PFSK-1 (cell line): ENCODE measurements around the gene PRPF40B.

ENCODE experiments used
- FOXP2 ChIP-seq: optimal IDR thresholded peaks from 2 replicates; pipeline ENCODE3; 2011; ENCODE audit warnings: borderline replicate concordance, control low read depth, inconsistent platforms; ENCODE audit not compliant: insufficient read depth; ENCODE audit errors: extremely low read length, extremely low read depth
- POLR2AphosphoS5 ChIP-seq: IDR thresholded peaks from 2 replicates; pipeline ENCODE4 v1.6.1; 2012; ENCODE audit warnings: low read depth, mild to moderate bottlenecking, control low read depth, low read length, moderate library complexity
- SIN3A ChIP-seq: IDR thresholded peaks from 2 replicates; pipeline ENCODE4 v1.6.1; 2012; ENCODE audit warnings: mild to moderate bottlenecking, low read length, moderate library complexity, borderline replicate concordance; ENCODE audit not compliant: insufficient read depth
- TAF1 ChIP-seq: IDR thresholded peaks from 2 replicates; pipeline ENCODE4 v1.6.1; 2012; ENCODE audit warnings: low read length, control low read depth, borderline replicate concordance; ENCODE audit not compliant: insufficient read depth
- TF ChIP-seq, protein P1 (sequence below), 2 experiments: IDR thresholded peaks; 2 replicates each; pipeline versions ENCODE4 v1.6.1 to v1.8.0; 2011 to 2012; ENCODE audit warnings: low read depth in 2 of 2, low read length in 2 of 2, control low read depth in 1 of 2, inconsistent platforms in 1 of 2, mild to moderate bottlenecking in 1 of 2, moderate library complexity in 1 of 2; ENCODE audit not compliant: insufficient read depth in 1 of 2

The PRPF40B gene

DNA sequence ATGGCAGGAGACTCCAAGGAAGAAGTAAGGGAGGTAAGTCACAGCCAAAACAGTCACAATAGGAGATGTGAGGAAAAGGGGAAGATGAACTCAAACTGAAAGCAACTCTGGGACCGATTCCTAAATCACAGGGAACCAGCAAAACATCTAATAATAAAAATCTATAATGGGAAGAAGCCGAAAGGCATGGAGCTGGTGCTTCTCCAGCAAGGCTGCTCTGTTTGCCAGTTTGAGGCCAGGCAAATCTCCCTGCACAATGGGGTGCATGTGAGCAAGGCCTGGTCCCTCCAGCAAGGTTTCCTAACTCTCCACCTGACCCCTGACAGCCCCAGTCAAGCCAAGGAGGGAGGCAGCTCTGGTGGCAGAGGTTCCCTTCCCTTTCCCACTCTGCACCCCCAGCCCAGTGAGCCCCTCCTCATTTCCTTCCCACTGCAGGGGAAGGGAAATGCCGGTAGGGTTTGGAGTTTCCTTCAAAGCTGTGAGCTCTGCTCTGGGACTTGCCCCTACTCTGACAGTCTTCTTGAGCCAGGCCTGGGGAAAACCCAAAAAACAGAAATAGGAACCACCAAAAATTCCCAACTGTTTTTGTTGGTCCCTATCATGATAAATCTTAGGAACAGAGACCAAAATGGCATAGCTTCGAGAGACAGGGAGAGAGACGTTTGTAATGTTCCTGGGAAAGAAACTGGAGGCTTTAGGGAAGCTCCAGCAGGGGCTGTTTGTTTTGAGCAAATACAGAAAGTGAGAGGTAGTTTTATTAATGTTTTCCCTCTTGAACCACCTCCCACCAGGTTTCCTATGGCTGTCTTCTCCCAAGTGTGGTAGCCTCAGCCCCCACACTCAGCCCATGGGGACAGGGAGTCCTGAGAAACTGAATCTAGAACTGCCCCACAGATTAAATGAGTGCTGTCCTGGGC, 49.2 kb downstream of the PRPF40B start:
- TF ChIP-seq, protein P1, sequence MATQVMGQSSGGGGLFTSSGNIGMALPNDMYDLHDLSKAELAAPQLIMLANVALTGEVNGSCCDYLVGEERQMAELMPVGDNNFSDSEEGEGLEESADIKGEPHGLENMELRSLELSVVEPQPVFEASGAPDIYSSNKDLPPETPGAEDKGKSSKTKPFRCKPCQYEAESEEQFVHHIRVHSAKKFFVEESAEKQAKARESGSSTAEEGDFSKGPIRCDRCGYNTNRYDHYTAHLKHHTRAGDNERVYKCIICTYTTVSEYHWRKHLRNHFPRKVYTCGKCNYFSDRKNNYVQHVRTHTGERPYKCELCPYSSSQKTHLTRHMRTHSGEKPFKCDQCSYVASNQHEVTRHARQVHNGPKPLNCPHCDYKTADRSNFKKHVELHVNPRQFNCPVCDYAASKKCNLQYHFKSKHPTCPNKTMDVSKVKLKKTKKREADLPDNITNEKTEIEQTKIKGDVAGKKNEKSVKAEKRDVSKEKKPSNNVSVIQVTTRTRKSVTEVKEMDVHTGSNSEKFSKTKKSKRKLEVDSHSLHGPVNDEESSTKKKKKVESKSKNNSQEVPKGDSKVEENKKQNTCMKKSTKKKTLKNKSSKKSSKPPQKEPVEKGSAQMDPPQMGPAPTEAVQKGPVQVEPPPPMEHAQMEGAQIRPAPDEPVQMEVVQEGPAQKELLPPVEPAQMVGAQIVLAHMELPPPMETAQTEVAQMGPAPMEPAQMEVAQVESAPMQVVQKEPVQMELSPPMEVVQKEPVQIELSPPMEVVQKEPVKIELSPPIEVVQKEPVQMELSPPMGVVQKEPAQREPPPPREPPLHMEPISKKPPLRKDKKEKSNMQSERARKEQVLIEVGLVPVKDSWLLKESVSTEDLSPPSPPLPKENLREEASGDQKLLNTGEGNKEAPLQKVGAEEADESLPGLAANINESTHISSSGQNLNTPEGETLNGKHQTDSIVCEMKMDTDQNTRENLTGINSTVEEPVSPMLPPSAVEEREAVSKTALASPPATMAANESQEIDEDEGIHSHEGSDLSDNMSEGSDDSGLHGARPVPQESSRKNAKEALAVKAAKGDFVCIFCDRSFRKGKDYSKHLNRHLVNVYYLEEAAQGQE (IDR thresholded peaks at IDR 0.05; ENCODE audit: insufficient read depth in 1 of 2, low read depth in 2 of 2, low read length in 2 of 2), result no peak
- TF ChIP-seq POLR2AphosphoS5 (no peak), TAF1 (no peak), FOXP2 (no peak), SIN3A (no peak)

DNA sequence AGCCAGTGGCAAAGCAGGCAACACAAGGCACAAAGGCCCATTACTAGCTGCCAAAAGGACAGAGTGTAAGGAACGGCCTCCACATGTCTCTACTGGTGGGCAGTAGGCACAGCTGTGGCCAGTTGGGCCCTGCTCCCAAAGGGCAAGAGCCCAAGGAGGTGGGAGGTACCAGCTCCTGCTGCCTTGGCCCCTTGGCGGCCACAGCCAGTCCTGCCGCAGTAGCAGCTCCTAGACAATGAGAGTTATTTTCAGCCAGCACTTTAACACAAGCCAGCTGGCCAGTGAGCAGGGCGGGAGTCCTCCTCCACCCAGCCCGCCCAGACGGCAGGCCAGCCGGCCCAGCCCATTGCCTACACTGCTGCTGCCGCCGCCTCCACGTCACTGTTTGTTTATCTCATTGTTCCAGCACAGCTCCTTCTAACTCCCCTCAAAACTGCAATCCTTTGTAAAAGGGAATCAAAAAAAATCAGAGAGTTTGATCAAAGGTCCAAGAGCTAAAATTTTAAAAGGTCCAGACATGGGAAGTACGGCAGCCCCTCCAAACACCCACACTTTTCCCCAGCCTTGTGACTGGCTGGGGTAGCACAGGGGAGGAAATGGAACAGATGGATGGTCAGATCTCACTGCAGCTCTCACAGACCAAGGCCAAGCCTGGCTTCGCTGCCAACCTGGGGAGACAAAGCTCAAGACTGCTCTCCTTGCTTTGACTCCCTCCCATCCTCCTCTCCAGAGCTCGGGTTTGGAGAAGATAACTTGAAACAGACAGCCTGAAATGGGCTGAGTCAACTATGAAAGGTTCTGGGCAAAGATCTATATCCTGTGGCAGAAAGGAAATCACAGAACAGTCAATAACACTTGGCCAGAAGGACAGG, 50.3 kb downstream of the PRPF40B start:
- TF ChIP-seq FOXP2 (peak; percentile 94), TAF1 (no peak), SIN3A (peak; percentile 83; the same call in 1 of the 2 replicates)

DNA sequence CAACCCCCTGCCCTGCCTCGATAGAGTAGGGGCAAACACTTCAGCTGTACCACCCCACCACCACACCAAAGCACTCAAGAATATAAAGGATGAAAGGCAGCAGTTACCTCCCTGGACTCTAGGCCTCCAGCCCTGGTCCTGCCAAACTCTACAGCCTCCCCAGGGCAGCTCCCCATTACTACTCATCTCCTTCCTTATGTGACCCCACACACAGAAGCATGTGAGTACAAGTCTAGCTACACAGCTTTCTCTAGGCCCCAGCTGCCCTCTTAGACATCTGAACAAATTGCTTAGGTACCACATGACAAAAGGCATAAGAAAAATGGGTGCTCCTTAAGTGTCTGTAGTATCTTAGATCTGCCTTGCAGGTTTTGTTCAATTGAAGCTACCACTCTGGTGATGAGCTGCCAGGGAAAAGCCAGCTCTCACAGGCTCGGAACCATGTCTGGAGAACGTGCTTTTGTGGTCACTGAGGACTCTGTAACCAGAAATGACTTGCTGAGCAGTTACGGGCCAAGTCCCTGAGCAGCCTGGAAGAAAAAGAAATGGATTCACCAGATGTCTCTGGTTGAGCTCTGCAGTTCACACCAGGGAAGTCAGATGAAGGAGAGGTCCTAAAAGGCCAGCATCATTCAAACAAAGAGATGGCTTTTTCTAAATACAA, 51.1 kb downstream of the PRPF40B start:
- TF ChIP-seq, protein P1 (IDR thresholded peaks at IDR 0.05; ENCODE audit: insufficient read depth in 1 of 2, low read depth in 2 of 2, low read length in 2 of 2), result no peak
- TF ChIP-seq FOXP2 (no peak), TAF1 (no peak), POLR2AphosphoS5 (no peak), SIN3A (no peak)

DNA sequence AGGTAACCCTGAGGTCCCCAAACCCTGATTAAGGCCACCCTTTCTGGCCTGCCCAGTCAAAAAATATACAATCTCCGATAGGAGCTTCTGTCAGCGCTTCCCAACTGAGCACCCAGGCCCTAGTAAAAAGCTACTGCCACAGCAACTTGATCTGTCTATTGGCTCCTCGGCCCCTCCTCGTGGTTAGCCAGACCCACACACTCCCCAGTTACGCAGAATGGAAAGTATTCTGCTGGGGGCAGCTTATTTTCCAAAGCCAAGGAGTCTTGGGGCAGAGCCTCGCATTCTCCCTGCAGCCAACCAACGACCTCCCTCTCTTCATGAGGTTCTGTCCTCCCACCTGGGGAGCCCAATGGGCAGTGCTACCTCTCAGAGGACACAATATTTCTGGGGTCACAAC, 51.8 kb downstream of the PRPF40B start:
- TF ChIP-seq FOXP2, result no peak
- no peak for TF ChIP-seq POLR2AphosphoS5
- no peak for TF ChIP-seq SIN3A
- no peak for TF ChIP-seq TAF1
- TF ChIP-seq, protein P1 (IDR thresholded peaks at IDR 0.05; ENCODE audit: insufficient read depth in 1 of 2, low read depth in 2 of 2, low read length in 2 of 2), result no peak

DNA sequence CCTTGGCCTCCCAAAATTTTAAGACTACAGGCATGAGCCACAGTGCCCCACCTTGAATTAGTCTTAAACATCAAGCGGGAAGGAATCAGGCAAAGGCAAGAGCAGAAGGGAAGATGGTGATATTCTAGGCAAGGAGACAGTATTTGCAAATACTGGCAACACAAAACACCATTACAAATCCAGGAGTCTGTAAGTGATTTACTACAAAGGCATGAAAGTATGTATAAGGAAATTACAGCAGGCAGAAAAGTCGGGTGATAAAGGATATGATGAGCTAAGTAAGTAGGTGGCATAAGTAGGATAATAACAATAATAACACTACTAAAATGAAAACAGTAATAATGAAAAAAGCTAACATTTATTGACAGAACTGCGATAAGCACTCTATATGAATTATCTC, 55.4 kb downstream of the PRPF40B start:
- TF ChIP-seq POLR2AphosphoS5 (no peak), SIN3A (no peak), TAF1 (no peak), FOXP2 (no peak)
- TF ChIP-seq, protein P1 (IDR thresholded peaks at IDR 0.05; ENCODE audit: insufficient read depth in 1 of 2, low read depth in 2 of 2, low read length in 2 of 2), result no peak
